Measurements from ENCODE around the gene LCNL1. TPM values are rescaled to one million over a fixed set of nuclear protein-coding genes. Genes with fewer than 3 reads are reported as not detected.
"Not testable (repeated sequence)": the region's sequence is repeated elsewhere in the genome, so short reads cannot be mapped to it uniquely, and the experiment has no call there.

LCNL1 gene
- total and polyA plus RNA-seq, 9 donors = 0.12 to 1.3 (median 0.42) TPM

DNA sequence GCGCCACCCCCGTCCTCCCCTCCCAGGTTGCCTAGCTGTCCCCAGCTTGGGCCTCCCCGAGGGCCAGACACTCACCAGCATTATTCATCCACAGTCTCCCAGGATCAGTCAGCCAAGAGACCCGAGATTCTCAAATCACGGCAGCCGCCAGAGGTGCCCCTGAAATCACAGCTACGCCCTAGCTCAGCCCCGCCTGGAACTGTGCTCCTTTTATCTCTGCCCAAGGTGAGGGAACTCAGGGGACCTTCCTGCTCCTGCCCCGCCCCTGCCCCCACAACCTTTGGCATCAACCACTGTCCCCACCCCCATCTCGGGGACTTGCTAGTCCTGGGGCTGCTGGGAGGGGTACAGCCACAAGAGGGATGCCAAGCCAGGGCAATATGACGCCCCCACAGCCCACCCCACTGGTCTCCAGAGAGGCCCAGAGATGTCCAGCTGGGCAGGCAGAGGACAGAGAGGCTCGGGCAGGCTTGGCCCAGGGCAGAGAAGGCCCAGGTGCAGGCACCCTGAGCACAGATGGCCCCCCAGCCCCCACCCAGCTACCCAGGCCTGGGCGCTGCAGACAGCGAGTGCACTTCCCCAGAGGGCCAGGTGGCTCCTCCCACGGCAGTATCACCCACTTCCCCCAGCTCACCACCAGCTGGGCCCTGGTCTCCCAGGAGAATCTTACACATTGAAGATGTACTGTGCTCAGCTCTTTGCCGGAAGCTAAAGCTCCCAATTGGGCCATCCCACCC lies 49.3 kb downstream of the LCNL1 start, which contains the start of gene FUT7:
TSS of gene FUT7 (minus strand) at position 185 of the 737 bp plus-strand sequence. CDS start at position 88, 97 bp downstream.
- Histone ChIP-seq H3K27ac (ENCODE audit: low read length) (no peak within 1 kb of the TSS), H3K27me3 (ENCODE audit: control insufficient read depth, insufficient read depth, low read length) (peaks cover 8% of the 10 kb centered on the region)

DNA sequence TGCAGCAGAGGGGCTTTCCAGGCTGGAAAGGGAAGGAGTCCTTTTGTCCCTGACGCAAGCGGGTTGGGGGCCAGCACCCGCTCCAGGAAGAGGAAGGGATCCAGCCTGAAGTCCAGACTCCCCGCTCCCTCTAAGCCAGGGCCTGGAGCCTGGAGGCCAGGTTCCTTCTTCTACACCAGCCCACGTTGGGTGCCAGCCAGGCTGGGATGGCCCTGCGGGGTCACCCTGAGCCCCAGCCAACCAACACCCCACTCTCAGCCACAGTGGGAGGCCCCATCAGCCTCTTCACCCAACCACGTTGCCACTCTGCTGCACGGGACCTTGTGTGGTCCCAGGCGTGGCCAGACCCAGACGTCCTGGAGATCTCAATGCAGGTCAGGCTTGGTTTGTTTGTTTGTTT lies 50.1 kb downstream of the LCNL1 start:
- no peak overlapping the region for H3K27ac ChIP-seq (ENCODE audit: low read length)
- 50% methylated on average over 4 of the region's 10 CpGs for WGBS (ENCODE audit: insufficient coverage)
- no peaks in the 10 kb centered on the region for H3K9me3 ChIP-seq (replicated peaks; ENCODE audit: control insufficient read depth, low read depth, low read length)
- no peaks in the 10 kb centered on the region for H3K36me3 ChIP-seq (ENCODE audit: control insufficient read depth, insufficient read depth, low read length)
- H3K4me3 ChIP-seq (ENCODE audit: low read length) = no peak overlapping the region
- no peak for DNase-seq
- peaks cover 8% of the 10 kb centered on the region for H3K27me3 ChIP-seq (ENCODE audit: control insufficient read depth, insufficient read depth, low read length)
- peaks cover 38% of the 10 kb centered on the region for H3K4me1 ChIP-seq (ENCODE audit: control insufficient read depth, insufficient read depth, low read length)

More for the DNA sequence above, 49.3 kb downstream of the LCNL1 start, which contains the start of gene FUT7:
- 50% methylated on average over 12 of the region's 16 CpGs for WGBS (ENCODE audit: insufficient coverage)
- Histone ChIP-seq H3K4me1 (ENCODE audit: control insufficient read depth, insufficient read depth, low read length) (peaks cover 43% of the 10 kb centered on the region), H3K9me3 (replicated peaks; ENCODE audit: control insufficient read depth, low read depth, low read length) (no peaks in the 10 kb centered on the region), H3K4me3 (ENCODE audit: low read length) (no peak within 1 kb of the TSS), H3K36me3 (ENCODE audit: control insufficient read depth, insufficient read depth, low read length) (no peaks in the 10 kb centered on the region)
- no peak for DNase-seq

- H3K27ac ChIP-seq (ENCODE audit: low read length); H3K9me3 ChIP-seq (replicated peaks; ENCODE audit: control insufficient read depth, low read depth, low read length); DNase-seq; H3K4me3 ChIP-seq (ENCODE audit: low read length); H3K27me3 ChIP-seq (ENCODE audit: control insufficient read depth, insufficient read depth, low read length); H3K36me3 ChIP-seq (ENCODE audit: control insufficient read depth, insufficient read depth, low read length): not testable (repeated sequence)
- peaks cover 36% of the 10 kb centered on the region for H3K4me1 ChIP-seq (ENCODE audit: control insufficient read depth, insufficient read depth, low read length)
- 40% methylated on average over 1 of the region's 5 CpGs for WGBS (ENCODE audit: insufficient coverage)
These were observed 50.7 kb downstream of the LCNL1 start for GRCh38 chr9:137033481-137033880.

DNA sequence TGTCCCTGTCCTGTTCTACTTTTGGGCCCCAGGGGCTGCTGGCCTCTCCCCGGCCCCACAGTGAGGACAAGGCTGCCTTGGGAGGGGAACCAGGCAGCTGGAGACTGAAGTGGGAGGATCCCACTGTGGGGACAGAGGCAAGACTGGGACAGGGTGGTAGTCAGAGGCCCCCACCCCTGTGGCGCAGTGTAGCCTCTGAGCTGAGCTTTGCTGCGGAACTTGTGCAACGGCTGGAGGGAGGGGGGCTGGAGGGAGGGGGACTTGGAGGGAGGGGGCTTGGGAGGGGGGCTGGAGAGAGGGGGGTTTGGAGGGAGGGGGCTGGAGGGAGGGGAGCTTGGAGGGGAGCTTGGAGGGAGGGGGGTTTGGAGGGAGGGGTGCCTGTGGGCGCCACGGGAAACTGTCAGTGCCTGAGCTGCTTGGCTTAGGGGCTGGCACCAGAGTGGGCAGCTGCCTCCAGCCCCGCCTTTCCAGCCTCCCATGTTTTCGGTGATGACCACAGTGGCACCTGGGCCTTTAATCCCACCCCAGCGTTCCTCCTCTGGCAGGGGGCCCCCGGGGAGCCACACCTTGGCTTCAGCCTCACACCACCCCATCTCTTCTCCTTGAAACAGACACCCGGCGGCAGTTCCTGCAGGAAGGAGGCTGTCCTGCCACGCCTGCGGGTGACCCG lies 51.4 kb downstream of the LCNL1 start:
- peaks cover 5% of the 10 kb centered on the region for H3K27me3 ChIP-seq (ENCODE audit: control insufficient read depth, insufficient read depth, low read length)
- no peak overlapping the region for H3K27ac ChIP-seq (ENCODE audit: low read length)
- 47% methylated on average over 9 of the region's 15 CpGs for WGBS (ENCODE audit: insufficient coverage)
- no peak for DNase-seq
- H3K4me3 ChIP-seq (ENCODE audit: low read length) = no peak overlapping the region
- peaks cover 29% of the 10 kb centered on the region for H3K4me1 ChIP-seq (ENCODE audit: control insufficient read depth, insufficient read depth, low read length)
- H3K36me3 ChIP-seq (ENCODE audit: control insufficient read depth, insufficient read depth, low read length) = peaks cover 7% of the 10 kb centered on the region
- no peaks in the 10 kb centered on the region for H3K9me3 ChIP-seq (replicated peaks; ENCODE audit: control insufficient read depth, low read depth, low read length)

DNA sequence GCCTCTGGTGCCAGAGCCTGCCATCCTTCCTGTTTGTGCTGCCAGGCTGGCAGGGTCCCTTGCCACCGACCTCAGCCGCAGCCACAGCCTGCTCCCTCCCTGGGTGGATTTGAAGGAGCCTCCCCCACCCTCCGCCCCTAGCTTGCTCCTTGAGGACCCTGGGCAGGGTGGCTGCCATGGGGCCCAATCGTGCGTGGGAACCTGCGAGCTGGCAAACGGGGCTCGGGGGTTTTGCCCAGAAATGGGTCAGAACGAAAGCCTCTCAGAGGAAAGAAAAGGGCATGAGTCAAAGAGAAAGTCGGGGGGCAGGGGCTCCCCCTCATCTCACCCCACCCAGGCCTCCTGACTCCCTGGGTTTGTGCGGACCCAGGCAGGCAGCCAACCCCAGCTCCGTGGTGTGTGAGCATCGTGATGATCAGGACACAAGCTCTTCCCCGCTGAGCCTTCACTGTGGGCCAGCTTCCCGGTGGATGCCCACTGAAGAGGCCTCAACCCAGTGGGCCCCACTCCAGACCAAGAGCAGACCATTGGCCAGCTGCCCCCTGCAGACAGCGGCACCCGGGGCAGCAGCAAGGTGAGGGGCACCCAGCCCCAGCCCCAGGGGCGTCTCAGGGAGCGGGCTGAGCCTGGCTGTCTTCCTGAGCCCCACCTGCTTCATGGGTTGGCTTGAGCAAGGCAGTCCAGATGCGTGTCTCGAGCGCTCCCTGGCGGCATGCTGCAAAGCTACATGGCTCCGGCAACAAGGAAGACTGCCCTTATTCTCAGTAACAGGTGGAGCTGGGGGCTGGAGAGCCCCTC lies 52.1 kb downstream of the LCNL1 start:
- Histone ChIP-seq H3K27me3 (ENCODE audit: control insufficient read depth, insufficient read depth, low read length) (peaks cover 3% of the 10 kb centered on the region), H3K27ac (ENCODE audit: low read length) (no peak overlapping the region)

More for the DNA sequence above, 52.1 kb downstream of the LCNL1 start:
- Histone ChIP-seq H3K4me1 (ENCODE audit: control insufficient read depth, insufficient read depth, low read length) (peaks cover 26% of the 10 kb centered on the region), H3K36me3 (ENCODE audit: control insufficient read depth, insufficient read depth, low read length) (peaks cover 10% of the 10 kb centered on the region), H3K4me3 (ENCODE audit: low read length) (no peak overlapping the region), H3K9me3 (replicated peaks; ENCODE audit: control insufficient read depth, low read depth, low read length) (no peaks in the 10 kb centered on the region)
- 16% methylated on average over 22 of the region's 24 CpGs for WGBS (ENCODE audit: insufficient coverage)
- peak; percentile 90 for DNase-seq

Other genes with a start within 250 kb of the LCNL1 start
Only the 30 nearest of the 38 such genes appear.
- not detected for gene LCN15, start 218.5 kb upstream of the LCNL1 start, total RNA-seq
- 1 to 10 TPM in 1 of 8 donors, under 1 TPM in 7; 0.16 to 4.0 (median 0.68) TPM for gene LCN15, start 218.5 kb upstream of the LCNL1 start, polyA plus RNA-seq (ENCODE audit: insufficient read depth in 1 of 8, insufficient read length in 8 of 8, low replicate concordance in 1 of 8)
- 43.8 TPM for gene TMEM141, start 191.6 kb upstream of the LCNL1 start, total RNA-seq
- gene TMEM141, start 191.6 kb upstream of the LCNL1 start, polyA plus RNA-seq (ENCODE audit: insufficient read depth in 1 of 8, insufficient read length in 8 of 8, low replicate concordance in 1 of 8) = 10 to 100 TPM; 34.2 to 53.2 (median 44.6) TPM
- 0.84 TPM for gene CCDC183, start 186.7 kb upstream of the LCNL1 start, total RNA-seq
- gene CCDC183, start 186.7 kb upstream of the LCNL1 start, polyA plus RNA-seq (ENCODE audit: insufficient read depth in 1 of 8, insufficient read length in 8 of 8, low replicate concordance in 1 of 8) = 1 to 10 TPM; 1.2 to 4.6 (median 2.2) TPM
- gene RABL6, start 175.0 kb upstream of the LCNL1 start, total RNA-seq = 37.6 TPM
- gene RABL6, start 175.0 kb upstream of the LCNL1 start, polyA plus RNA-seq (ENCODE audit: insufficient read depth in 1 of 8, insufficient read length in 8 of 8, low replicate concordance in 1 of 8) = 10 to 100 TPM; 53.6 to 66.0 (median 61.1) TPM
- 1.2 TPM for gene AJM1, start 140.5 kb upstream of the LCNL1 start, total RNA-seq
- 1 to 10 TPM; 1.5 to 3.7 (median 2.5) TPM for gene AJM1, start 140.5 kb upstream of the LCNL1 start, polyA plus RNA-seq (ENCODE audit: insufficient read depth in 1 of 8, insufficient read length in 8 of 8, low replicate concordance in 1 of 8)
- 145 TPM for gene PHPT1, start 133.6 kb upstream of the LCNL1 start, total RNA-seq
- gene PHPT1, start 133.6 kb upstream of the LCNL1 start, polyA plus RNA-seq (ENCODE audit: insufficient read depth in 1 of 8, insufficient read length in 8 of 8, low replicate concordance in 1 of 8) = 100 to 1,000 TPM; 103 to 137 (median 114) TPM
- 4.7 TPM for gene MAMDC4, start 130.6 kb upstream of the LCNL1 start, total RNA-seq
- 10 to 100 TPM in 2 of 8 donors, 1 to 10 TPM in 6; 2.7 to 33.5 (median 5.7) TPM for gene MAMDC4, start 130.6 kb upstream of the LCNL1 start, polyA plus RNA-seq (ENCODE audit: insufficient read depth in 1 of 8, insufficient read length in 8 of 8, low replicate concordance in 1 of 8)
- gene EDF1, start 116.7 kb upstream of the LCNL1 start, total RNA-seq = 418 TPM
- gene EDF1, start 116.7 kb upstream of the LCNL1 start, polyA plus RNA-seq (ENCODE audit: insufficient read depth in 1 of 8, insufficient read length in 8 of 8, low replicate concordance in 1 of 8) = 100 to 1,000 TPM; 343 to 402 (median 381) TPM
- gene TRAF2, start 96.5 kb upstream of the LCNL1 start, total RNA-seq = 5.4 TPM
- 10 to 100 TPM in 5 of 8 donors, 1 to 10 TPM in 3; 9.1 to 11.9 (median 10.3) TPM for gene TRAF2, start 96.5 kb upstream of the LCNL1 start, polyA plus RNA-seq (ENCODE audit: insufficient read depth in 1 of 8, insufficient read length in 8 of 8, low replicate concordance in 1 of 8)
- 49.7 TPM for gene FBXW5, start 38.3 kb upstream of the LCNL1 start, total RNA-seq
- gene FBXW5, start 38.3 kb upstream of the LCNL1 start, polyA plus RNA-seq (ENCODE audit: insufficient read depth in 1 of 8, insufficient read length in 8 of 8, low replicate concordance in 1 of 8) = 10 to 100 TPM; 39.9 to 54.8 (median 45.1) TPM
- gene C8G, start 37.8 kb upstream of the LCNL1 start, total RNA-seq = 0.58 TPM
- 1 to 10 TPM in 1 of 8 donors, under 1 TPM in 6, not detected in 1; 0.17 to 2.3 (median 0.86) TPM for gene C8G, start 37.8 kb upstream of the LCNL1 start, polyA plus RNA-seq (ENCODE audit: insufficient read depth in 1 of 8, insufficient read length in 8 of 8, low replicate concordance in 1 of 8)
- 0.44 TPM for gene LCN12, start 30.7 kb upstream of the LCNL1 start, total RNA-seq
- 1 to 10 TPM in 3 of 8 donors, under 1 TPM in 4, not detected in 1; 0.10 to 5.3 (median 0.75) TPM for gene LCN12, start 30.7 kb upstream of the LCNL1 start, polyA plus RNA-seq (ENCODE audit: insufficient read depth in 1 of 8, insufficient read length in 8 of 8, low replicate concordance in 1 of 8)
- 8.4 TPM for gene PTGDS, start 5.5 kb upstream of the LCNL1 start, total RNA-seq
- gene PTGDS, start 5.5 kb upstream of the LCNL1 start, polyA plus RNA-seq (ENCODE audit: insufficient read depth in 1 of 8, insufficient read length in 8 of 8, low replicate concordance in 1 of 8) = 10 to 100 TPM in 3 of 8 donors, 1 to 10 TPM in 5; 2.8 to 15.9 (median 7.0) TPM
- 19.1 TPM for gene PAXX, start 9.4 kb downstream of the LCNL1 start, total RNA-seq
- 10 to 100 TPM; 21.2 to 31.7 (median 27.3) TPM for gene PAXX, start 9.4 kb downstream of the LCNL1 start, polyA plus RNA-seq (ENCODE audit: insufficient read depth in 1 of 8, insufficient read length in 8 of 8, low replicate concordance in 1 of 8)
- 0.27 TPM for gene CLIC3, start 13.6 kb downstream of the LCNL1 start, total RNA-seq
- gene CLIC3, start 13.6 kb downstream of the LCNL1 start, polyA plus RNA-seq (ENCODE audit: insufficient read depth in 1 of 8, insufficient read length in 8 of 8, low replicate concordance in 1 of 8) = 1 to 10 TPM in 2 of 8 donors, under 1 TPM in 6; 0.34 to 8.4 (median 0.64) TPM
- gene ABCA2, start 45.2 kb downstream of the LCNL1 start, total RNA-seq = 8.3 TPM
- gene ABCA2, start 45.2 kb downstream of the LCNL1 start, polyA plus RNA-seq (ENCODE audit: insufficient read depth in 1 of 8, insufficient read length in 8 of 8, low replicate concordance in 1 of 8) = 10 to 100 TPM; 15.9 to 24.8 (median 19.0) TPM
- gene FUT7, start 49.1 kb downstream of the LCNL1 start, total RNA-seq = not detected
- gene FUT7, start 49.1 kb downstream of the LCNL1 start, polyA plus RNA-seq (ENCODE audit: insufficient read depth in 1 of 8, insufficient read length in 8 of 8, low replicate concordance in 1 of 8) = under 1 TPM in 4 of 8 donors, not detected in 4; 0.05 to 0.16 (median 0.10) TPM
- gene NPDC1, start 63.2 kb downstream of the LCNL1 start, total RNA-seq = 32.1 TPM
- 10 to 100 TPM; 38.4 to 63.4 (median 44.4) TPM for gene NPDC1, start 63.2 kb downstream of the LCNL1 start, polyA plus RNA-seq (ENCODE audit: insufficient read depth in 1 of 8, insufficient read length in 8 of 8, low replicate concordance in 1 of 8)
- gene ENTPD2, start 71.1 kb downstream of the LCNL1 start, total RNA-seq = 3.7 TPM
- 10 to 100 TPM in 7 of 8 donors, 1 to 10 TPM in 1; 9.6 to 20.6 (median 13.6) TPM for gene ENTPD2, start 71.1 kb downstream of the LCNL1 start, polyA plus RNA-seq (ENCODE audit: insufficient read depth in 1 of 8, insufficient read length in 8 of 8, low replicate concordance in 1 of 8)
- gene SAPCD2, start 87.6 kb downstream of the LCNL1 start, total RNA-seq = 4.2 TPM
- 1 to 10 TPM; 3.4 to 7.2 (median 5.6) TPM for gene SAPCD2, start 87.6 kb downstream of the LCNL1 start, polyA plus RNA-seq (ENCODE audit: insufficient read depth in 1 of 8, insufficient read length in 8 of 8, low replicate concordance in 1 of 8)
- gene UAP1L1, start 94.5 kb downstream of the LCNL1 start, total RNA-seq = 3.1 TPM
- gene UAP1L1, start 94.5 kb downstream of the LCNL1 start, polyA plus RNA-seq (ENCODE audit: insufficient read depth in 1 of 8, insufficient read length in 8 of 8, low replicate concordance in 1 of 8) = 1 to 10 TPM; 1.8 to 3.8 (median 2.0) TPM
- 40.7 TPM for gene MAN1B1, start 104.0 kb downstream of the LCNL1 start, total RNA-seq
- 10 to 100 TPM; 38.5 to 59.0 (median 45.8) TPM for gene MAN1B1, start 104.0 kb downstream of the LCNL1 start, polyA plus RNA-seq (ENCODE audit: insufficient read depth in 1 of 8, insufficient read length in 8 of 8, low replicate concordance in 1 of 8)
- 29.7 TPM for gene DPP7, start 131.7 kb downstream of the LCNL1 start, total RNA-seq
- gene DPP7, start 131.7 kb downstream of the LCNL1 start, polyA plus RNA-seq (ENCODE audit: insufficient read depth in 1 of 8, insufficient read length in 8 of 8, low replicate concordance in 1 of 8) = 10 to 100 TPM; 23.9 to 43.9 (median 31.9) TPM
- not detected for gene GRIN1, start 156.2 kb downstream of the LCNL1 start, total RNA-seq
- under 1 TPM in 4 of 8 donors, not detected in 4; 0.07 to 0.17 (median 0.11) TPM for gene GRIN1, start 156.2 kb downstream of the LCNL1 start, polyA plus RNA-seq (ENCODE audit: insufficient read depth in 1 of 8, insufficient read length in 8 of 8, low replicate concordance in 1 of 8)
- gene LRRC26, start 187.1 kb downstream of the LCNL1 start, total RNA-seq = not detected
- gene LRRC26, start 187.1 kb downstream of the LCNL1 start, polyA plus RNA-seq (ENCODE audit: insufficient read depth in 1 of 8, insufficient read length in 8 of 8, low replicate concordance in 1 of 8) = under 1 TPM in 1 of 8 donors, not detected in 7; 0.14 TPM
- not detected for gene TMEM210, start 189.1 kb downstream of the LCNL1 start, total RNA-seq
- not detected for gene TMEM210, start 189.1 kb downstream of the LCNL1 start, polyA plus RNA-seq (ENCODE audit: insufficient read depth in 1 of 8, insufficient read length in 8 of 8, low replicate concordance in 1 of 8)
- 20.4 TPM for gene ANAPC2, start 205.6 kb downstream of the LCNL1 start, total RNA-seq
- 10 to 100 TPM; 23.5 to 41.6 (median 33.5) TPM for gene ANAPC2, start 205.6 kb downstream of the LCNL1 start, polyA plus RNA-seq (ENCODE audit: insufficient read depth in 1 of 8, insufficient read length in 8 of 8, low replicate concordance in 1 of 8)
- 52.9 TPM for gene SSNA1, start 205.7 kb downstream of the LCNL1 start, total RNA-seq
- 10 to 100 TPM; 60.6 to 71.5 (median 68.2) TPM for gene SSNA1, start 205.7 kb downstream of the LCNL1 start, polyA plus RNA-seq (ENCODE audit: insufficient read depth in 1 of 8, insufficient read length in 8 of 8, low replicate concordance in 1 of 8)
- gene TPRN, start 217.7 kb downstream of the LCNL1 start, total RNA-seq = 4.6 TPM
- 10 to 100 TPM in 5 of 8 donors, 1 to 10 TPM in 3; 7.6 to 14.6 (median 10.6) TPM for gene TPRN, start 217.7 kb downstream of the LCNL1 start, polyA plus RNA-seq (ENCODE audit: insufficient read depth in 1 of 8, insufficient read length in 8 of 8, low replicate concordance in 1 of 8)
- 25.2 TPM for gene TMEM203, start 222.7 kb downstream of the LCNL1 start, total RNA-seq
- 10 to 100 TPM; 34.1 to 38.2 (median 36.6) TPM for gene TMEM203, start 222.7 kb downstream of the LCNL1 start, polyA plus RNA-seq (ENCODE audit: insufficient read depth in 1 of 8, insufficient read length in 8 of 8, low replicate concordance in 1 of 8)

All from muscle of leg (tissue), 11 donors.